ENCODE results near the gene NFX1.

DNA sequence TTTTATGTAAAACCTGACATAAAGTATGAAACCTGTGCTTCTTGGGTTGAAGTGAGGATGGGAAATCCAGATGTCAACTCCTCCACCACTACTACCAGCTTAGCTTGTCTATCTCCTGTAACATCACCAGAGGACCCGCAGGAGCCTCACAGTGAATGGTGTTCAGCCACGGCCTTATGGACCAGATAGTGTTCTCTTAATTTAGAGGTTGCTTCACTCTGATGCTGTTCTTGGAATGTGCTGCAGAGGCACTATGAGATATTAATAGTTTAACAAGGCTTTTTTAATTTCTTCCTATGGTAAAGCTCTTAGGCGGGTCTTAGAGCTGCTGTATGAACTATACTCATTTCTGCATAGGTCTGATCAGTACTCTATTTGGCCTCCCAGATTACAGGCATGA, 27.9 kb downstream of the NFX1 start:
- TF ChIP-seq, protein P1, sequence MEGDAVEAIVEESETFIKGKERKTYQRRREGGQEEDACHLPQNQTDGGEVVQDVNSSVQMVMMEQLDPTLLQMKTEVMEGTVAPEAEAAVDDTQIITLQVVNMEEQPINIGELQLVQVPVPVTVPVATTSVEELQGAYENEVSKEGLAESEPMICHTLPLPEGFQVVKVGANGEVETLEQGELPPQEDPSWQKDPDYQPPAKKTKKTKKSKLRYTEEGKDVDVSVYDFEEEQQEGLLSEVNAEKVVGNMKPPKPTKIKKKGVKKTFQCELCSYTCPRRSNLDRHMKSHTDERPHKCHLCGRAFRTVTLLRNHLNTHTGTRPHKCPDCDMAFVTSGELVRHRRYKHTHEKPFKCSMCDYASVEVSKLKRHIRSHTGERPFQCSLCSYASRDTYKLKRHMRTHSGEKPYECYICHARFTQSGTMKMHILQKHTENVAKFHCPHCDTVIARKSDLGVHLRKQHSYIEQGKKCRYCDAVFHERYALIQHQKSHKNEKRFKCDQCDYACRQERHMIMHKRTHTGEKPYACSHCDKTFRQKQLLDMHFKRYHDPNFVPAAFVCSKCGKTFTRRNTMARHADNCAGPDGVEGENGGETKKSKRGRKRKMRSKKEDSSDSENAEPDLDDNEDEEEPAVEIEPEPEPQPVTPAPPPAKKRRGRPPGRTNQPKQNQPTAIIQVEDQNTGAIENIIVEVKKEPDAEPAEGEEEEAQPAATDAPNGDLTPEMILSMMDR (IDR thresholded peaks at IDR 0.05; ENCODE audit: poor library complexity), result no peak
- TF ChIP-seq EZH2 (IDR thresholded peaks at IDR 0.05; ENCODE audit: borderline replicate concordance), result no peak
- TF ChIP-seq EZH2phosphoT487 (IDR thresholded peaks at IDR 0.05; ENCODE audit: low read depth, severe bottlenecking, unreplicated experiment), result no peak

Measured in hepatocyte (in vitro differentiated cells).